Stimulated activated CD4-positive, alpha-beta T cell treated with anti-CD3 and anti-CD28 coated beads, Interleukin-2, amount 100 ng/mL, for 4 hours (primary cell): ENCODE data around the gene GPX3.
A peak's percentile ranks its signal among the peaks of the same experiment; 100 is the strongest.

ENCODE experiments used
- DNase-seq: peaks from one replicate; pipeline ENCODE4 v3.0.0-alpha.2; 2020; ENCODE audit warnings: low read depth

Gene GPX3

DNA sequence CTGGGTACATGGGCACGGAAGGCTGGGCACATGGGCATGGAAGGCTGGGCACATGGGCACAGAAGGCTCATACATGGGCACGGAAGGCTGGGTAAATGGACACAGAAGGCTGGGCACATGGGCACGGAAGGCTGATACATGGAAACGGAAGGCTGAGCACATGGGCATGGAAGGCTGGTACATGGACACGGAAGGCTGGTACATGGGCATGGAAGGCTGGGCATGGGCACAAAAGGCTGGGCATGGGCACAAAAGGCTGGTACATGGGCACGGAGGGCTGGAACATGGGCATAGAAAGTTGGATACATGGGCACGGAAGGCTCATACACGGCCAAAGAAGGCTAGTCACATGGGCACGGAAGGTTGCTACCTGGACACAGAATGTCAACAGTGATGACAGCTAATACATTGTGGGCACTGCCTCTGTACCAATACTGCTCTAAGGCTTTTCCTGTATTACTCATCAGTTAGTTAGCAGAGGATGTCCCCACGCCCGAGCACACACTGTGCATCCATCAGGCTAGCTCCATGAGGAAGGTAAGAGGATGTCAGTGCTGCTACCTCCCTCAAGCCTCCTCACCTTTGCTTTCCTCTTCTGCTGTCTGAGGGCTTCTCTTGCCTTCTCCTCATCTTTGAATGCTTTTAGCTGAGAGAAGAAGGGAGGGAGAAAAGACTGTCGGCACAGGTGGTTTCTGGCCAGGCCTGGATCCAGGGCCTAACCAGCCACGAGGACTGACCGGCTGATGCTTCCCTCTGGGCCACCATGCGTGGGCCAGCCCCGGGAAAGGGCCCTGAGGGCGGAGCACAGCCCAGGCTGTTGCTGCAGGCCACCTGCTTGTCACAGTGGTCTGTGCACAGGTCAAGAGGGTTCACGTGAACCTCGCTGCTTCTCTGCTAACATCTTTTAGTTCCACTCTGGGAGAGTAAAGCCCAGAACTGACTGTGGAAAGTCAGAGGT, 14.3 kb downstream of the GPX3 start:
- DNase-seq: no peak

DNA sequence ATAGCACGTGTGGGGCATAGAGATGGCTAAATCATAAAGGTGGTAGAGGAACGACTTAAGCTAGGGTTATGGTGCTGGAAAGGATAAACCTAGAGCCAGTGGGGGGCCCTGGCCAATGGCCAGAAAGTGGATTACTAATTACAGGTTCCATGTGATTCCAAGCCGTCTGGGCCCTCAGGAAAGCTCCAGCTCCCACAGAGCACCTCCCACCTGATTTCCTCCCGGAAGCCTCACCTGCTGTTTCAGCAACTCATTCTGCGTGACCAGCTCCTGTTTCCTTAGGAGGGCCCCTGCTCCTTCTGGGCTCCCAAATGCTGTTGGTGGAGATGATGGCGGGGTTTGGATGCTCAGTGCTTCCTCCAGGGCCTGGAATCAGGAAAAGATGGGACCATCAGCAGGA, 16.2 kb downstream of the GPX3 start:
- no peak for DNase-seq

DNA sequence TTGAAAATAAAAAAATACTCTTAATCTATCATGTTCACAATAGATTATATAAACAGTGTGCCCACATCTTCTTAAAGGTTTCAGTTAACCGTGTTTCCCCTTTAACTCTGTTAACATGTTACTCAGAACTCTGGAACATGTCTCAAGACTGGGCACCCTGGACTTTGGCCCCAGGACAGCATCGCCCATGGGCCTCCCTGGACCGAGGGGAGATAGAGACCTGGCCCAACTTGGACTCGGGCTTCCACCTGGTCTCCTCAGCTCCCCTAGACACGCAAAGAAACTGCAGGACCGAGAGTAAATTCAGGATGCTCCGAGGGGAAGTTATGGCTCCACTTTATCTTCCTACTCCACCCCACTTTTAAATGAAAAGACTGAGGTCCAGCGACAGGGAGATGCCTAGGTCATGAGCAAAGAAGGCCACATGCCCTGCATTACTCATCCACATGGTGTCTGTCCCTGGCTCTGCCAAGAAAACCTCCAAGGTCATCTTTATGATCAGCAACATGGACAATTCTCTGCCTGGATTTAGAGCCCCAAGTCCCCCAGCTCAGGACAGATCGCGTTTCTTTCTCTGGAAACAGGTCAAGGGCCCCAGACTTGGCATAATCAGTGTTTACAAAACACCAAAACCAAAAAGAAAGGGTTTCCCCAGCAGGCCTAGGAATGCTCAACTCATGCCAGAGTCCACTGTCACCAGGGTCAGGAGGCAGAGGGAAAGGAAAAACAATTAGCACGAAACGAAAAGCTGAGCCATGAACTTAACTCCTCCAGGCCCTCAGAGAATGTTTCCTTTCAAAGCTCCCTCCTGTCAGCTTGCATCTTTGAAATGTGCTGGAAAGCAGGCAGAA, 17.4 kb downstream of the GPX3 start:
- no peak for DNase-seq

DNA sequence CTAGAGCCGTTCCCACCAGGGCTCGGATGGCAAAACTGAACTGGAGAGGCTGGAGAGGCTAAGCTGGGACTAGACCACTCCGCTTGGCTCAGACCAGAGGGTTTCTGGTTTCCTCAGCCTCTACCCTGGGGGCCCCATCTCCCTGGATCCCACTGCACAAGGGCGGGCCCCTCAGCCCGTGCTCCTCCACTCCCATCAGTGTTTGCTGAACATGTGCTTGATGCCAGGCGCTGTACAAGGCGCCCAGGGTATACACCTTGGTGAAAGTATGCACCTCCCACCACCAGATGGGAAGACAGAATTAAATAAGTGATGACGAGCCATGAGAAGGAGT, 18.0 kb downstream of the GPX3 start:
- DNase-seq: no peak

DNA sequence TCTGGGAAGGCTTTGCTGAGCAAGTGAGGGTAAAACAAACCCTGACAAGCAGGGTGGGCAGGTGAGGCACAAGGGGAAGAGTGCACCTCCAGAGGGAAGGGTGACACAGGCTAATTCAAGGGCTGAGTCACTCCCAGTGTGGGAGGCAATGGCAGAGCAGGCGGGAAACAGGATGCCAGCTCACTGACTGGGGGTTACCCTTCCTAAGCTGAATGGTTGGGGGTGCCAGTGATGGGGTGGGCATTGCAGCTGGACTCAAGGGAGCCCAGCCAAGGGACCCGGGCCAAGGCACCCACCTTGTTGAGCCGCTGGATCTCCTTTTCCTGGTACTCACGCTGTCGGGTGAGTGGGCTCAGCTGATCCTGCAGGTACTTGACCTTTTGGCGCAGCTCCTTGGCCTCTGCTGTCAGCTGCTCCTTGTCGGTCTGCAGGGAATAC, 18.4 kb downstream of the GPX3 start:
- DNase-seq: no peak

DNA sequence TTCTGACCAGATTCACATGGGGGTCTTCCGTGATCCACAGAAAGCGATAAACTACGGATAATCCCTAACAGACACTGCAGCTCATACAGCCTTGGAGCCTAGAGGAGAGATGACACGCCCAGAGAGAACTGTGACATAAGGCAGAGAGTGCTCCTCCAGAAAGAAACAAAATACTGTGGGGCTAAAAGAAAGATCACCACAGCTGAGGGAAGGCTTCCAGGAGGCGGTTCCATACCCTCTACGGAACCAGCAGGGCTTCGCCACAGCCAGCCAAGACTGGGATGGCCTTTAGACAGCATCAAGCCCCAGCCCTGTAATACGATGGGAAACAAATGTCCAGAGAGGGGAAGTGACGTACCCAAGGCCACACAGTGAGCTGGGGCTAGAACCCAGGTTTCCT, 19.3 kb downstream of the GPX3 start:
- DNase-seq: no peak

DNA sequence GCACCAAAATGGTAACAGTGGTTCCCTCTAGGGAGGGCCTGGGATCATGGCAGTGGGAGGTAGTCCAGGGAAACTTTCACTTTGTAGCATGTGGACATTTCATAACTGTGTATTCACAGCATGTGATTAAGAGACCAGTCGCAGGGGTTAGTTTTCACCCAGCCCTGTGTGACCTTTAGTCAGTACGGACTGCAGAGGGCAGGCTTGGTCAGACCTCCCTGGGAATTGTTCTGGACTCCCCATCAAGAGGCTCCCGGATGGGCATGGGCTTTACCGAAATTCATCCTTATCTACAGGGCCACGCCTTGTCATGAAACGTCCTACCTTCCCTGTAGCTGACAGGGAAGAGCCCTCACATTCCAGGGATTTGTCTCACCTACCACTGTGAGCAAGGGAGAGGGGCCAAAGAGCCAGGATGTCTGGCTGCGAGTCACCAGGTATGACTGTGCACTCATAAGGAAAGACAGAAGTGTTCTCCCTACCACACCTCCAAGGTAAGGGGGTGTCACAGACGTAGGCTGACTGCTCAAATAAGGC, 19.9 kb downstream of the GPX3 start:
- DNase-seq: no peak

DNA sequence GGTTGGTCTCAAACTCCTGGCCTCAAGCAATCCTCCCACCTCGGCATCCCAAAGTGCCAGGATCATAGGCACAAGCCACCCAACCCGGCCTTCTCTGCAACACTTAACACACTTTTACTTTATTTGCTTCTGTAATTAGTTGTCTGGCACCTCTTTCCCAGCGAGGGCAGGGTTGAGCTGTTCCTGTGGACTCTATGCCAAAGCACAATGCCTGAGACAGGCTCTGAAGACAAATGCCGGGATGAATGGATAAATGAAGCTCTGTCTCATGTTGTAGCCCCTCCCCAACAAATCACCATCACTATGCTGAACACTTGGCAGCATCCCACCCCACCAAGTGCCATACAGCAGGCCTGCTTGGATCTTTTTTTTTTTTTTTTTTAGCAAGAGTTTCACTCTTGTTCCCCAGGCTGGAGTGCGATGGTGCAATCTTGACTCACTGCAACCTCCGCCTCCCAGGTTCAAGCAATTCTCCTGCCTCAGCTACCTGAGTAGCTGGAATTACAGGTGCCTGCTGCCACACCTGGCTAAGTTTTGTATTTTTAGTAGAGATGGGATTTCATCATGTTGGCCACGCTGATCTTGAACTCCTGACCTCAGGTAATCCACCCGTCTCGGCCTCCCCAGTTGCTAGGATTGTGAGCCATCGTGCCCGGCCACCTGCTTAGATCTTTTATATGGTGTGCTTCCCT, 21.3 kb downstream of the GPX3 start:
- DNase-seq: no peak

DNA sequence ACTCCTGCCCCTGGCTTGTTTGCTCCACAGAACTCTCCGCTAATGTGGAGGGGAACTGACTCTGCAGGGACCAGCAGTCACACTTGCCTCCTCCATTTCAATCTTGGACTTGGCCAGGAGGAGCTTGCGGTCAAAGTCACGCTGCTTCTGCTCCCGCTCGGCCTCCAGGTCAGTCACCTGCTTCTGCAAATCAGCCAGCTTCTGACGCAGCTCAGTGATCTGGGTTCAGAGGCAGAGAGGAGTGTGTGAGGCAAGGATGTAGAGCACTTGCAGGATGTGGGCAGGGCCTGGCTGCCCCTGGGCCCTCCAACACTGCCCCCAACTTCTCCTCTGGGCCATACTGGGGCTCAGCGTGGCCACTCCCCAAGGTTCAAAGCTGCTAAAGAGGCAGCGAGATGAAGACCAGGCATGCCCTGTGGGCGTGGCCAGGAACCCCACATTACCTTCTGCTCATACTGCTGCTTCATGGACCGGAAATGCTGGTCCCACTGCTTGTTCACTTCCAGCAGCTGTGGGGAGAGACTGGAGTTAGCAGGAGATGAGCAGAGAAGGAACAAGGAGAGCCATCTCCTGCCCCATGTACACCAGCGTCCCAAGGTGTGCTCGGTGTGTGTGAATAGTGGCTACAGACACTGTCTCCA, 22.2 kb downstream of the GPX3 start:
- no peak for DNase-seq

DNA sequence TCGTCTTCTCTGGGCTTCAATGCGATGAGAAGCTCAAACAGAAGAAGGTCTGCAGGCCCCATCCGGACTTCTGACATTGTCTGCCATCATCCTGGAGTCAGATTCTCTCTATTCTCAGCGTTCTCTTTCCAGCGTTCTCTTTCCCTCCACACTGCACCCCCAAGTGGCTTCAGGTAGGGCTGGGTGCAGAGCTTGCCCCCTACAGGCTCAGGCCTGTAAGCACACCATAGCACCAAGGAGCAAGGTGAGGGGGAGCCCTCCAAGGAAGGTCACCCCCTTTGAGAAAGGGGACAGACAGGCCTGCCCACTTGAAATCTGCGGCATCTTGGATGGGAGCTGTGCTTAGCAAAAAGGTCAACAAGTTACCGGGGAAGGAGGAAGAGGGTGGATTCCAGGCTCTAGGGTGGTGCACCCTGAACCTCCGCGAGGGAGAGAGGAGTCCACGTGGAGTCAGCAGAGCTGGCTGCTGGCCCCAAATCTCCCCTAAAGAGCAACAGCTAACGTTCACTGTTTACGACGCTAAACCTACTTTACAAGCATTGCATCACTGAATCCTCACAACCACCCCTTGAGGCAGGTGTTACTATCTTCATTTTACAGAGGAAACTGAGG, 27.5 kb downstream of the GPX3 start:
- no peak for DNase-seq

DNA sequence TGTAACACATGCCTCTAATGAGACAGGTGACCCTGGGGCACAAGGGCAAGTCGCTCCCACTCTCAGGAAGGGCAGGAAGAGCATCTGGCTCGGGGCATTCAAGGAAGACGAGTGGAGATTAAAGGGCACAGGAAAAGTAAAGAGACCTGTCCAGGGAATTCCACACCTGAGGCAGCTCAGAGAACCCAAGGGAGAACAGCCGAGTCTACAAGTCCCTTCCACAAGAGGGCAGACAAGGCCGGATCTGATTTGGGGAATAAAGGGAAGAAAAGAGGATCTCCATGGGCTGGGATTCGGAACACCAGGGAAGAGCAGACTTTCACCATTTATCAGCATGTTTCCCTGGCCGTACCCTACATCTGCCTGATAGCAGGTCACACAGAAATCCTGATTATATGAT, 28.1 kb downstream of the GPX3 start:
- no peak for DNase-seq

DNA sequence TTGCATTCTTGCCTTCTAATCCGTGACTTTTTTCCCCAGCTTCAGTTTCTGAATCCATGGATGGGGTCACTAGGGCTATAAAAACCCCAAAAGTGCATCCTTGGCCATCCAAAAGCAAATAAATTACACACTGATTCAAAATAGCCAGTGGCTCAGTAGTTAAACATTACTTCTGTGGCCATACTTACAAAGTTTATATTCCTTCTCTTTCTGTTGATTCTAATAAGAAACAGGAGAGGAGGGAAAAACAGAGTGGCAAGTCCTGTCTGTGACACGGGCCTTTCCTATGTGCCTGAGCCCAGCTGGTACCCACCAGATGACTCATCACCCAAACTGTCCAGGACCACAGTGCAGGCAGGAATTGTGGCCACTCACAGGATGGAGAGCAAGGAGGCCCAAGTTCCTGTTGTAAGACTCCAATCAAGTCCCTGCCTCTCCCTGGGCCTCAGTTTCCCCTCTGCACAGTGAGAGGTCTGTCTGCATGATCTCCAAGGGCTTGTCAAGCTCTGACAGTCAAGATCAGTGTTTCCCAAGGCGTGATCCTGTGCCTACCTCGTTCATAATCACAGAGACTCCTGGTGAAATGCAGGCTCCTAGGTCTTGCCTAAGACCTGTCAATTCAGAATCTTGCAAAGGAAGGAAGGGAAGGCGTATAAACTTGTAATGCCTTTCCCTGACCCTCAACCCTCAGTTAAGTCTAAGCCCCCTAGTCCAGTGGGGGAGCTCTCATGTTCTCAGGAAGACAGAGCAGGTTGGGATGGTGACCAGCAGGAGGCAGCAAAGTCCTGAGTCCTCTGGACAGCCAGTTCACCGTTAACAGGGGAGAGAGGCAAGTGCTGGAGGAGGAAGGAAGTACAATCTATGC, 30.9 kb downstream of the GPX3 start:
- peak; percentile 60 for DNase-seq

DNA sequence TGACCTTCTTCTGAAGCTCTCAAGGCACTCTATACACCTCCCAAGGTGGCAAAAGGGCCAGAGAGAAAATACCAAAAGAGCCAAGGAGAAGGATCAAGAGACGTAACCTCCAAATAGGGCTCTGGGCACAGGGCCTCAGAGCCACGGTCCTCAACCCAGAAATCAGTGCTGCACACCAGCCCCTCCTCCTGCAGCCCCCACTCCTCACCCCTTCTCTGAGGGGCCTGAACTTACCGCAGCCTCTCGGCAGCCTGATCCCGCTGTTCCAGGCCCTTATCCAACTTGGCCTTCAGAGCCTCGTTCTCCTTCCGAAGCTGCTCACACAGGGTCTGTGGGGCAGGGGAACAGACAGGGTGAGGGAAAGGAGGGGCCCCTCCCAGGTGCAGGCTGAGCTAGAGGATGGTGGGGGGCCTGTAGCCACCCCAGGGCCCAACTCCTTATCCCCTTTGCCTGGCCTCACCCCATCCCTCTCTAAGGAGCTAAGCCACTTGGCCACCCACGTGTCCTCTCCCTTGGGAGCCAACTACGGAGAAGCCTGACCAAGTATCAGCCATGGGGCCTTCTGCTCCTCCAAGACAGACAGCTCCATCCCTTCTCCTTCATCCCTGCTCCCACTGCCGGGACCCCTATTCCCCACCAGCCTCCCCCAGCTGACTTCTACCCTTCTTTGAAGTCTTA, 31.7 kb downstream of the GPX3 start:
- DNase-seq: no peak

DNA sequence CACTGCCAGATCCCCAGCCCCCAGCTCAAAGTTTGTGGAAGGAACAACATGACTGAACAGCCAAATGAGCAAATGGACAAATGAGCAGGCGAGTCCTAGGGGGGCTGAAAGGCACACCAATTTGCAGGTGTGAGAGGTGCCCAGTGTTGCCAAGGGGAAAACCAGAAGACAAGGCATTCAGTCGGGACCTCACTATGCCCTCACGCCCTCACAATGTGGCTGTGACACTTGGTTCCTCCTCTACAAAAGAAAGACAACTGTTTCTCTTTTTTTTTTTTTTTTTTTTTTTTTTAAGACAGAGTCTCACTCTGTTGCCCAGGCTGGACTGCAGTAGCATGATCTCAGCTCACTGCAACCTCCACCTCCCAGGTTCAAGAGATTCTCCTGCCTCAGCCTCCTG, 32.4 kb downstream of the GPX3 start:
- DNase-seq: no peak

DNA sequence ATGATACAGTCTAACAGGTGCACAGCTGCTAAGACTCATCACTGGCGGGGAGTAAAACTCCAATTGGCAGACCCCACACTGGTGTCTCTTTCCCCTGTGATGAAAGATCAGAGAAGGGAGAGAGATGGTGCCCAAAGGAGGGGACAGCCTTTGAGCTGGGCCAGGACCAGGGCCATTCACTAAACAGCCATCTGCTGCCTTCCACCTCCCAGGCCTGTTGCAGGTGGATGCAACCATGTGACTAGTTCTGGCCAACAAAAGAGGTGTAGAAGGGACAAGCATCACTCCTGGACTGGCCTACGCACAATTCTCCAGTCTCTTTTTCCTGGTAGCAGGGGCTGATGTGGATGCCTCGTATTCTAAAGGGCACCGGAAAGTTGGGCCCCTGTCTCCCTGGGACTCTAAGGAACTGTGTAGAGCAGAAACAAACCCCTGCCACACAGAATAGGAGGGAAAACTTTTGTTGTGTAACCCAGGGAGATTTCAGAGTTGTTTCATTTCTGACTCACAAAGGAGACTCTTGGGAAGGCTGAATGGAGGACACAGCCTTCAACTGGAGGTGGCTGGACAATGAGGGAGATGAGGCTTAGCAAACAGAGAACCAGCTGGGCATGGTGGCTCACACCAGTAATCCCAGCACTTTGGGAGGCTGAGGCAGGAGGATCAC, 33.5 kb downstream of the GPX3 start:
- no peak for DNase-seq

DNA sequence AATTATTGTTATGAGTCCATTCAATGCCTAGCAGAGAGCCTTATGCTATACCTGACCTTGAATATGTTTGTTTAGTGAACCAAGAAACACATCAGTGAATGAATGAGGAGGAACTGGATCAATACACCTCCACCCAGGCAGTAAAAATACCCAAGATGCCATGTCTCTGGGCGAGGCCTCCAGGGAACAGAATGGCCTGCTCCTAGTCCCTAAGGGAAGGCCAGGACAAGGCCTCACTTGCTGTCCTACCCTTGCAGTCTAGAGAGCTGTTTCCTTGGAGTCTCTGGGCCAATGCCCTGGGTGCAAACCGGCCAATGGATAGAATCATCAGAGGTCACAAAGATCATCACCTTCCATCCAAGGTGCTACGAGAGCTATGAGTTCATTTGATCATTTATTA, 34.3 kb downstream of the GPX3 start:
- no peak for DNase-seq

DNA sequence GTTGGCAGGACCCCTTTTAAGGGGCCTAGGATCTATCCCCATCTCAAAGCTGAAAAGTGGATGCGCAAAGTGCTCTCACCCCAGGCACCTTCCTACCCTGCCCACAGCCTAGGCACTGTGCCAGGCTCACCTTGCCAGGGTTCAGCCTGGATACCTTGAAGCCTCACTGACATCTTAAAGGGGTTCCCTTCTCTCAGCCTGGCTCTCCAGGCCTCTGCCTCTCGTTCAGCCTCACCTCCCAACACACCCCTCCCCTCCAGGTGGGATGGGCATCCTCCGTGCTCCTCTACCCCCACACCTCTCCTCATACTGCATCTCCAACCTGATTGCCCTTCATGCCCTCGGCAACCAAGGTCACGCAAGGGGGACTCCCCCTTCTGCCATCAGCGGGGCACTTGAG, 34.9 kb downstream of the GPX3 start:
- no peak for DNase-seq

DNA sequence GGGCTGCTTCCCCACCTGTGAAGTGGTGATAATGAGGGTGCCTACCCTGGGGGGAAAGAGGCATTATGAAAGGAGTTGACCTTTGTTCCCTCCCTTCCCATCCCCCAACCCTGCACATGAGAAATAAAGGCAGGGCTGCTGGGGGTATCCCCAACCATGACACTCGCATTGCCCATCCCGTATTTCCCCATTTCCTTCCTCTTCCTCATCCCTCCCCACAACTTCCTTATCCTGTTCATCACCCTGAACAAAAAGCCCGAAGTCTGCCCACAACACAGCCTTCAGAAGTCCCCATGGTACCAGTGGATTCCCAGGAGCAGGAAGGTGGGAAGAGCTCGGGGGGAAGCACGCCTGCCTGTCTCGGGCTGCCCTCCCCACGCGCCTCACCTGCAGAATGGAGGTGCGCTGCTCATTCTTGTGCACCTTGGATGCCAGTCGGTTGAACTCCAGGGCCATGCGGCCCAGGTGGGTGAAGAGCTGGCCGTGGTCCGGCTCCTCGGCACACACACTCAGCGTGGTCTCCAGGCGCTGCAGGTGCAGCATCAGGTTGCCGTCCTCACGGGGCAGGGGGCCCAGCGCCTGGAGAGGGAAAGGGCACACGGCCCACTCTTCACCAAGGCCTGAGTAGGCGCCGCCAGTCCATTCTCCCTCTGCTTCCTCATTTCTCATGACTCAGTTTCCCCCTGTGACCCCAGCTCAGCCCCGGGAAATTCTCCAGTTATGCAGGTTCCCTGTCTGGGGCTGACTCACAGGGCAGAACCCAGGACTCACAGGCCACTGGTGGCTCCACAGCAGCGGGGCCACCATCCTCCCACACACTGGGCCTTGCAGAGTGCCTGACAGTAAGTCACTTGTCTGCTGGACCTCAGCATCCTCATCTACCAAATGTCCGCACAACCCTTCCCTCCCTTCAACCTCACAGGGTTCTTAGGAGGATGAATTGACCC, 36.3 kb downstream of the GPX3 start:
- no peak for DNase-seq
